Left kidney (tissue), 8 donors: ENCODE results near the gene GATA5. TPM values are rescaled to one million over a fixed set of nuclear protein-coding genes. Genes with fewer than 3 reads are reported as not detected.

Experiments used
- DNase-seq: peaks from one replicate; pipeline ENCODE4 v3.0.0-alpha.2; 2013
- long read RNA-seq, 8 donors: transcript quantifications; one replicate each; lab custom pipeline, GENCODE V29; 2026
- polyA plus RNA-seq: library from polyadenylated mRNA; unstranded; fragments of 120-200 nt; gene quantifications from one replicate; pipeline ENCODE4 v1.2.1, GENCODE V29; 2013; ENCODE audit not compliant: insufficient read length

GATA5 gene, protein sequence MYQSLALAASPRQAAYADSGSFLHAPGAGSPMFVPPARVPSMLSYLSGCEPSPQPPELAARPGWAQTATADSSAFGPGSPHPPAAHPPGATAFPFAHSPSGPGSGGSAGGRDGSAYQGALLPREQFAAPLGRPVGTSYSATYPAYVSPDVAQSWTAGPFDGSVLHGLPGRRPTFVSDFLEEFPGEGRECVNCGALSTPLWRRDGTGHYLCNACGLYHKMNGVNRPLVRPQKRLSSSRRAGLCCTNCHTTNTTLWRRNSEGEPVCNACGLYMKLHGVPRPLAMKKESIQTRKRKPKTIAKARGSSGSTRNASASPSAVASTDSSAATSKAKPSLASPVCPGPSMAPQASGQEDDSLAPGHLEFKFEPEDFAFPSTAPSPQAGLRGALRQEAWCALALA
- 6.9 TPM for polyA plus RNA-seq
- long read RNA-seq, donor 1, partial matches to known transcripts = 0 of 2 reads
- long read RNA-seq, donor 1, other reads (novel, unspliced or antisense) = 0 of 2 reads
- long read RNA-seq, donor 2, partial matches to known transcripts = 0 of 1 reads
- long read RNA-seq, donor 2, other reads (novel, unspliced or antisense) = 0 of 1 reads
- long read RNA-seq, donor 3, partial matches to known transcripts = 0 of 1 reads
- long read RNA-seq, donor 3, other reads (novel, unspliced or antisense) = 0 of 1 reads
- long read RNA-seq, donor 4 = 0 reads
- long read RNA-seq, donor 5, transcript GATA5-201 (7 exons, 2,595 nt) = major isoform, 5 of 5 reads
- long read RNA-seq, donor 5, partial matches to known transcripts = 0 of 5 reads
- long read RNA-seq, donor 5, other reads (novel, unspliced or antisense) = 0 of 5 reads
- long read RNA-seq, donor 6, partial matches to known transcripts = 0 of 1 reads
- long read RNA-seq, donor 6, other reads (novel, unspliced or antisense) = 0 of 1 reads
- long read RNA-seq, donor 7, transcript GATA5-201 (7 exons, 2,595 nt) = major isoform, 5 of 5 reads
- long read RNA-seq, donor 7, partial matches to known transcripts = 0 of 5 reads
- long read RNA-seq, donor 7, other reads (novel, unspliced or antisense) = 0 of 5 reads
- long read RNA-seq, donor 8, partial matches to known transcripts = 0 of 1 reads
- long read RNA-seq, donor 8, other reads (novel, unspliced or antisense) = 0 of 1 reads

DNA sequence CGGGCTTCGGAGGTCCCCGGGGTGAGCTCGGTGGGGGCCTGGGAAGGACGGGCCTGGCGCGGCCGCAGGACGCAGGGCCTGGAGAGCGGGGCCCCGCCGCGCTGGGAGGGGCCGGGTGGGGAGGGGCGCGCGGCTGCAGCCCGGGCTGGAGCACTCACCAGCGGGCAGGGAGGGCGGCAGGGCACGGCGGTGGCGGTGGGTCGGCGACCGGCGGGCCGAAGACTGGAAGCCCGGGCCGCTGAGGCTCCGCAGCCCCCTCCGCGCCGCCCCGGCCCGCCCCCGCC, at the start of gene GATA5:
Gene GATA5 (minus strand): TSS at position 224 of the 284 bp plus-strand sequence. CDS start 474 bp downstream, outside the sequence.
- DNase-seq = no peak

DNA sequence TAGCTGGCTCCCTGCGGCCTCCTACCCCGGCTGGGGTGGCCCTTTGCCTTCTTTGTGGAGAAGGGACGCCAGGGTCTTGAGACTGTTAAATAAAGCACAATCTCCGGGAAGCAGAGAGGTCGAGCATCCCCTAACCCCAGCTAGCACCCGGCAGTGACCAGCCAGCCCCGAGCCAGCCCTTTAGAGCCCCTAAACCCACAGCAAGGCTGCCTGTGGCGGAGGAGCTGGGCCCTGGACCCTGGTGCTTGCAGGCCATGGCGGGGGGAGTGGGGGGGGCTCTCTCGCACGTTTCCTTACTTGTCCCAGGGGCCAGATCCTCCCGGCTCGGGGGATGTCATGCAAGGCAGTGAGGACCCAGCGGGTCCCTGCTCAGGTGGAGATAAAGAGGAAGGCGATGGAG, 49.2 kb upstream of the GATA5 start:
- DNase-seq = no peak

DNA sequence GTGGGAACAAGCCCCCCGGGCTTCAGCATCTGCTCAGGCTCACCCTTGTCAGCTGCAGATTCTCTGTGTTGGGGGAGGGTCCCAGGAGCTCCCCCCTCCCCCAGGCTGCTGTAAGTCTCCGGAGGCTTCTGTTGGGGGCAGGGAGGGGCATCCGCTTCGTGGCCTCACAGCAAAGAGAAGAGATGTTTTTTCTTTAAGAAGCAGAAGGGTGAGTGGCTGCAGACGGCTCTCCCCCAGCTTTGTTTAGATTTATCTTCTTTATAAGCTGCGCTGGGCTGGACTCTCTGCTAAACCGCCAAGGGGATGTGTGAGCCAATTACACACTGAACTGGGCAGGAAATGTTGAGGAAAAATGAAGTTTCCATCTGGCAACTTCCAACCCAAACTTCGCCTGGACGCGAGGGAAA, 48.7 kb upstream of the GATA5 start:
- DNase-seq = no peak

DNA sequence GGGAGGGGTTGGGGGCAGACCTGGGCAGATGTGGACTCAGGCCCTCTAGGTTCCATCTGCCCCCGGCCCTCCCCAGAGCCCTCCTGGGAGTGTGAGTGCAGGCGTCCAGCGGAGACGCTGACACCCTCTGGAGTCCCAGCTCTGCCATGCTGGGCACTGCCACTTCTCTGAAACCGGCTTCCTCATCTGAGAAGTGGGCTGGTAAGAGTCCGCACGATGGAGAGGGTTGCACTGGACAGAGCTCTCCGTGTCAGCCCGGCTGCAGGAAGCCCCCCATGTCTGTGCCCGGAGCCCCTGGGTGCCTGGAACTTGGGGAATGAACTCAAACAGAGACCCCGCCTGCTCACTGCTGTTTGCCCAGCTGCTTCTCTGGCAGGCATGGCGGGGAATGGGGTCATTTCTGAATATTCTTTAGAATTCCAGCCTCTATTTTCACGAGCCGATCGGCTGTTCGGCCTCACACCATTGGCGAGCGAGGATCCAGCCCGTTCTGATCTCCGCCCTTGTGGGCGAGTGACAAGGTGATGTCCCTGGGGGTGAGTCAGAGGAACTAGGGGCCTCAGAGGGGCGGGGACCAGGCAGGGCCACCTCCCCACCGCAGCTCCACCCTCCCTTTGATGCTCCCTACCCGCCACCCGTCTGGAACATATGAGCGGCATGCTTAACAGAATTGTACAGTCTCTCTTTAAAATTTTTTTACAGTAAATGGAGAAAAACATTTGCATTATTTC, 47.8 kb upstream of the GATA5 start:
- DNase-seq = no peak

DNA sequence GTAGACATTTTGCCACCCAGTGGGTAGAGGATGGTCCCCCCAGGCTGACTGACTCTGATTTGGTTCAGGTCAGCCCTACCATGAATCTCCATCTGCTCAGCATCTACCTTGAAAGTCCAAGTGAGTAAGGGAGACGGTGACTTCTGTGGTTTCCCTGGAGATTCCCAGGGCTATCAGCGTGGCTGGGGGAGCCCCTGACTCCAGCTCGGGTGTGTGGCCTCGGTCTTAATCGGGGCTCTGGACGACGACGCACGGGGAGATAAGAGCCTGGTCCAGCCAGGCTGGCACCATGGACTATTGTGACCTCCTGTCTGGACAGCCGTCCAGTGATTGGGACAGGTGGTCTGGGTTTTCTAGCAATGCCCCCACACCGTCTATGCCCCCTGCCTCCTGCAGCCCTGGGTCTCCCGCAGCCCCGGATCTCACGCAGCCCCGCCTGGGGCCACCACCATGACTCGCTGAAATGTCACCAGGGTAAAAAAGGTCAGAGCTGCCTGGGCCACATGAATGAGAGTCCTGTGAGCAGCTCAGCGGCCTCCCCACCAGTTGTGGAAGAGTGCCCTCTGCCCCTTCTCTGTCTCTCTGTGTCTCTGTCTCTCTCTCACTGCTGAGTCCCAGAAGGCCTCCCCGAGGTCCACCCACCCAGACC, 47.1 kb upstream of the GATA5 start:
- DNase-seq = no peak

DNA sequence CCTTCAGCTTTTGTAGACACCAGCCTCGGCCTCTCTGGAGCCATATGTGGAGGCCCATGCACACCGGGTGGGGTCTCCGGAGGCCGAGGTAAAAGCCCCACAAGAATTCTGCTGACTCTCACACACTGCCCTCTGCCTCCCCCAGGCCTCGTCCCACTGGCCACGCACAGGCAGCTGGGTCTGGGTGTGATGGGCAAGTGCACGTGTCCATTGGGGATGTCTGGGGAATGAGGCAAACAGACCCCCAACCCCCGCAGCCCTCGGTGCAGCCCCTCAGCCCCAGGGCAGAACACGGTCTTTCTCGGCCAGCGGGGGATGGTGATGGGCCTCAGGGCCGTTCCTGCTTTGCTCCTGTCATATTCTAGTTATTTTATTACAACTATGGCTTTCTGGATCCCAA, 44.0 kb upstream of the GATA5 start:
- DNase-seq = no peak

DNA sequence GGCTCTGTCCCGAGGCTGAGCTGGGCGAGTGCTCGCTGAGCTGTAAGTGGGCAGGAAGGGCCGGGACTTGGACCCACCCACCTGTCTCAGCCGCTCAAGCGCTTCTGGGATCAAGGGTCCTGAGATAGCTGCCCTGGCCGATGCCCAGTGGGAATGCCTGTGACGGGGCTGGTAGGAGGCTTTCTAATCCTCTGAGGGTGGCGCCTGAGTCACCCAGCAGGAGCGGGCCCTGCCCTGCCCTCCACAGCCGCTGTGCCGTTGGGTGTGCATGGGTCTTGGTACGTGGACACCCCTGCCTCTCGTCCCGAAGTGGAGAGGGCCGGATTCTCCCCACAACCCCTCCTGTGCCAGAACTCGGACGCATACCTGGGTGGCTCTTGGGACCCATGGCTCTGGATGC, 43.1 kb upstream of the GATA5 start:
- no peak for DNase-seq

DNA sequence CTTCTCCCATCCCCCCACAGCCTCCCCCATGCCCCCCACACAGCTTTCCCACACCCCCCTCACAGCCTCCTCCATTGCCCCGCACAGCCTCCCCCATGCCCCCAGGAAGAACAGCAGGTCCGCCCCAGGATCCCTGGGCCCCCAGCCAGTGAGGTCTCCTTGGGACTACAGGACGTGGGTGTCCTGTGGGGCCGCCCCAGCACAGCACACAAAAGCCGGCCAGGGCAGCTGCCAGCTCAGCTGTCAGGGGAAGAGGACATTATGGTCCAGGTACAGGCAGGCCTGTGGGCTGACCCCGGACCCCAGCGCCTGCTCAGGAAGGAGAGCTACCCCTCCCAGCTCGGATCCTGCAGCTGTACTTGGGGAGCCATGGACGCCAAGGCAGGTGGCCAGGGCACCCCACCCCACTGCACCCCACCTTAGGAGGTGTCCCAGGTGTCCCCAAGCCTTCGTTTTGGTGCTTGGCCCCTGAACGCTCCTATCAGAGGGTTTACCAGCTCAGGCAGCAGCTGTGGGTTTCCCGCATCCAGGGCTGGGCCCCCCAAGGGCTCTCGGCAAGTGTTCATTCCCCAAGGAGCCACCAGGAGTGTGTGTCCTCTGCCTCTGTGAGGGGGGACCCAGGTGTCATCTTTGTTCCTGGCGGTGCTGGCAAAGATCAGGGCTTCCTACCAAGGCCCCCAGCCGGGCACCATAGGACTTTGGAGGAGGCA, 42.3 kb upstream of the GATA5 start:
- no peak for DNase-seq

DNA sequence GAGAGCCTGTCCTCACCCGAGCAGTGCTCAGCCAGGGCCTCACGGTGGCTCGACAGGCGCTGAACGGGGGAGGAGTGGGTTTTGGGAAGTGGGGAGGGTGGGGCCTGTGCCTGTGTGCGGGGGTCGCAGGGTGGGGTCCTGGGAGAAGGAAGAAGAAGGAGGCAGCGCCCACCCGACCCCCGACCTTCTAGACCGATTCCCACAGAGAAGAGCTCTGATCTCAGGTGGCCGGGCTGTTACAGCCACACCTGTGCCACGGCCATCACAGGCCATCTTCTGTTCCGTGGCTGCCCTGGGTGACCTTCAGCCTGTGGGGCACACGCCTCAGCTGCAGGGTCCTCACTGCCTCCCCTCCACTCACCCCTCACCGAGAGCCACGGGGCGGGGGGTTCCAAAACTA, 41.4 kb upstream of the GATA5 start:
- DNase-seq = no peak

DNA sequence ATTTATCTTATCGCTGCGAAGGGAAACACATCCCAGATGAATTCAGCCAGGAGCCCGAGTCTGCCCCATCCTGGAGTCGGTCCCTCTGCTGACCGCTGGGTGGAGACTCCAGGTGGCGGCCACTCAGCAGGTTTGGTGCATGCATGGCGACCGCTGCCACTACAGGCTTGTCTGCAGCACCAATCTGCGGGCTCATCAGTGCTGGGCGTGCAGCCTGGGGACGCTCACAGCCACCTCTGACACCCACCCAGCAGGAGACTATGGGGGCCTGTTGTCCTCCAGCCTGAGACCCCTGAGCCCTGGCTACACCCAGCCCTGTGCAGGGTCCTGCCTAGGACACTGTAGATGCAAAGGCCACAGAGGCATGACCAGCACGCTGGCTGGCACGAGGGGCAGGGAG, 40.5 kb upstream of the GATA5 start:
- DNase-seq = no peak

DNA sequence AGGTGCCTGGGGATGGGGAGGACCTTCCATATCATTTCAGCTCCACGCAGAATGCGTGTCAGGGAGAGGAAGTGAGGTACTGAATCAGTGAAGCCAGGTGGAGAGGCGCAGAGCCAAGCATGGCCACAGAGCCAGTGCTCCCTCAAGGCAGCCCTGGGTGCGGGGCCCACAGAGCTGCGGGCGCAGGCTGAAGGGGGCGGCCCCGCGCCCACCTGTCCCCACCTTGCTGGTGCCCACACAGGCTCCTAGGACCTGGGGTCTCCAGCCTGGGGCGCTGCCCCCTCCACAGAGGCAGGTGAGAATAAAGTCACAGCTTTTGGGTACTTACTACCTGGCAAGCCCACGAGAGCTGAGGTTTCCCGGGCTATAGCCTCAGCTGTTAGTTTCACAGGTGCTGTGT, 40.0 kb upstream of the GATA5 start:
- DNase-seq = no peak

DNA sequence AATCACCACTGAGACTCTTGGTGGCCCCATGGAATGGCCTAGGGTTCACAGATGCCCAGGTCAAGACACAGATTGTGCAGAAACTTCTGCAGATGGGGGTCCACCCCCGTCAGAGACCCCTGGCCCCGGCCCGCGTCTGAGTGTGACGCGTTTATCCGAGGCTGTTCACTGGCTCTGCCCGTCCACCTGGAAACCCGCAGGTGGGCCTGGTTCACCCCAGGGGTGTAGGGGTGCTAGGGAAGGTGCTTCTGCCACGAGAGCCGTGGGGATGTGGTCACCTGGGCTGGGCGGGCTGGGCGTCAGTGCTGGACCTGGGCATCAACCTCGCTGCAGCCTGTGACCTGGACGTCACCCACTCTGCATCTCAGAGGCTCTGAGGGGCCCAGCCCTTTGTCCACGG, 39.5 kb upstream of the GATA5 start:
- DNase-seq = no peak

DNA sequence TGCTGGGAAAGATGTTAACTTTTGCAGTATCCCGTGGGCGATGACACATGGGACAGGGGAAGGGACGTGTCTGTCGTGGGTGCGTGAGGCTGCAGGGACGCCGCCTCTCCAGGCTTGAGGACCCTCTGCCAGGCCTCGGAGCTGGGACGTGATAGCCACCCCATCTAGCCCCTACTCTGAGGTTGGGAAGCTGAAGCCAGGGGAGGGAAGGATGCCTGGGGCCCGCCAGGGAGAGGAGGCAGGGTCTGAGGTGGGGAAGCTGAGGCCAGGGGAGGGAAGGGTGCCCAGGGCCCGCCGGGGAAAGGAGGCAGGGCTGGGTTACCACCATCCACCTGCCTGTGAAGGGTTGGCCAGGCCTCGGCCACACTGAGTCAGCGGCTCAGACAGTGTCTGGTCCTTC, 38.2 kb upstream of the GATA5 start:
- no peak for DNase-seq

DNA sequence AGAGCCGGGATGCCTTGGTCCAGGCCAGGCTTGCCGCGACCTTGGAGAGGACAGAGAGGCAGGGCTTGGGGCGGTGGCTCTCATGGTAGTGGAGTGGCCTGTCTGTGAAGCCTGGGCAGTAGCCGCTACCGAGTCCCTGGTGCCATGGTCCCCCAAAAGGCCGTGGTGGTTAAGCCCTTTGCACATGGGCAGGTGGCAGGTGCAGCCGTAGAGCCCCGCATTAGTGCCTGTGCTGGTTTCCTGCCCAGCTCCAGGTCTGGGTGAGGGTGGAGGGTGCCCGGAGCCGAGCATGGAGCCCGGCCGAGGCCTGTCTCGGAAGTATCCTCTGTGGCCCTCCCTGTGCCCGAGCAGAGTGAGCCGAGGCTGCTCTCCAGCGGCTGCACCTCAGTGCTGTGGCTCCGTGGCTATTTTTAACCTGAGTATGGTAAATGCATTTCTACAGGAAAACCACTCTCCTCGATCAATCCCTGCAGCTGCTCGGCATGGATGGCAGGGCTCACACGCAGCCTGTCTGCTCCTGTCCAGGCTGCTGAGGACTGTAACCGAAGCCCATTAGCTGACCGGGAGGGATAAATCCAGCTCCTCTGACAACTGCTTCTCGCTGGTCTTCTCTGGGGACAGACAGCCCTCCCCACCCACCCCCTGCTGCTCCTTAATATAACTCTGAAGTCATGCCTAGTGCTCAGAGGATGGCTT, 36.3 kb upstream of the GATA5 start:
- peak; percentile 38 for DNase-seq

DNA sequence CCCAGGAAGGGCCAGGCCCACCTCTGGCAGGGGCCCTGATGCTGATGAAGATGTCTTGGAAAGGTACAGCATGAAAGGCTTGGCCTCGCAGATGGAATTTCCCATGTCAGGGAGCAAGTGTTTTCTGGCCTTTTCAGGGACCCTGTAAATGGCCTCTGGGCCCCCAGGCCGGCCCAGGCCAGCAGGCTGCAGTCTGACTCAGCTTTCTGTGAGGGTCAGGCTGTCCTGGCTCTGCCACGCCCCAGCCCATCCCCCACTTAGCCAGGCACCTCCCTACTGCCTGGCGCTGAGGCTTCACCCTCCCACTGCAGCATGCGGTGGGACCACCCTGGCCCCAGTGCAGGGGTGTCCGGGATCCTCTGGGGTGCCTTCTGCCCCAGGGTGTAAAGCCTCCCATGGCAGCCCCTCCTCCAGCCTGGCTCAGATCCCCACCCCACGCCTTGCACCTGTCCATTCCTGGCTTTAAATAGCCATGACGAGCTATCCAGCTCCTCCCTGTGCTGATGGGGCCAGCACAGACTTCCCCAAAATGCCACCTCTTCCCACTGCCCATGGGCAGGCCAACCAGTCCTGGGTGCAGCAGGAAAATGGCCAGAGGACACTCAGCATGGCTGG, 35.6 kb upstream of the GATA5 start:
- DNase-seq = no peak

DNA sequence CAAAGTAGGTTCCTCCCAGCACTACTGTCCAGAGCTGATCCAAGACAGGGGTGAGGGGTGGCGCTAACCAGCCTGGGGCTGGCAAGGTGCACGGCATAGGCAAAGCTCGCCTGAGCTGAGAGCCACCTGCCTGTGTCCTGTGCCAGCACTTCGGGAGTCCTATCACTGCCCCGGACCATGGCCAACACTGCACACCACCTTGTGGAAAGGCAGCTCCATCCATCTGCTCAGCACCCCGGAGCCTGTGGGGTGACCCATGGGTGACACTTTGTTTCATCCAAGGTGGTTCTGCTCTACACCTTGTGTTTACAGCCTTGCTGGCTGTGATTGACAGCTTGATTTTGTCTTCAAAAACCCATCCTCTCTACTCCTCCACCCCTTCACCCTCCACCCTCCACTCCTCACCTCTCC, 32.9 kb upstream of the GATA5 start:
- no peak for DNase-seq

DNA sequence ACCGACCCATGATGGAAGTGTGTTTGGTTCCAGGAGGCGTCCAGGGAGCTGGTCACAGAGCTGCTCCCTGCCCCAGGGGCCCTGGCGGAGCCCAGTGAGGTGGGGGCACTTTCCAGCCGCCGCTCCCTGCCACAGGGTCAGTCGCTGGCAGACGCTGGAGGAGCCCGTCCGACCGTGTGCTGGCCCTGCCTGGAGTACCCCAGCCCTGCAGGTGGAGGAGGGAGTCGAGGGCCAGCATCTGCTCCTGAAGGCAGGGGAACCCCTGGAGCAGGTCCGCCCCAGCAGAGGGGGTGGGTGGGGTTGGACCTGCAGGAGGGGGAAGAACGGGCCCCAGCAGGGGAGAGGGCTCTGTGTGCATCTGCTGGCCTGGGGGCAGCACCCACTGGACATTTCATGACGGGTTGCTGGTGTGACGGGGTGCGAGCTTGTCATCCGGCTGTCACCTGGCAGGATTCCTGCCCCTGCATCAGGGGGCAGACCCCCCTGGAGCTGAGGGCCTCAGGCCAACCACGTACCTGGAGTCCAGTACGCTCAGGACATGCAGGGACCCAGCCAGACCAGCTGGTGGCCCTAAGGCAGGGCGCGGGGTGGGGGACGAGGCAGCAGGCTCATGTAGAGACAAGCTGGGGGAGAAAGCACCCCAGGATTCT, 32.3 kb upstream of the GATA5 start:
- no peak for DNase-seq

DNA sequence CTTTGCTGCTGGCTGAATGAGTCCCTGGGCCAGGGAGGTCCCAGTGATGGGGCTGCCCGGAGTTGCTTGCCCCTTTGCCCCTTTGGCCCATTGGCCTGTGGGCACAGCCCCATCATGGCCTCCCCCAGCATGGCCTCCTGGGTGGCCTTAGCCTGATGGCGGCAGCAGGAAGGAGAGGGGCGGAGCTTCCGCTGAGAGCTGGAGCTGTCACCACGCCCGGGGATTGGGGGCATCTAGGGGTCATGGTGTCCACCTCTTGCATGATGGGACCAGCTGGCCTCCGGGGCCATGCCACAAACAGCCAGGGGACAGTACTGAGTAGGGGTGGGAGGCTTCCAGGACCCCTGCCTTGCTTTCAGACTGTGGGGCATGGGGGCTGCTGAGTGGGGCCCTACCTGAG, 31.5 kb upstream of the GATA5 start:
- no peak for DNase-seq

DNA sequence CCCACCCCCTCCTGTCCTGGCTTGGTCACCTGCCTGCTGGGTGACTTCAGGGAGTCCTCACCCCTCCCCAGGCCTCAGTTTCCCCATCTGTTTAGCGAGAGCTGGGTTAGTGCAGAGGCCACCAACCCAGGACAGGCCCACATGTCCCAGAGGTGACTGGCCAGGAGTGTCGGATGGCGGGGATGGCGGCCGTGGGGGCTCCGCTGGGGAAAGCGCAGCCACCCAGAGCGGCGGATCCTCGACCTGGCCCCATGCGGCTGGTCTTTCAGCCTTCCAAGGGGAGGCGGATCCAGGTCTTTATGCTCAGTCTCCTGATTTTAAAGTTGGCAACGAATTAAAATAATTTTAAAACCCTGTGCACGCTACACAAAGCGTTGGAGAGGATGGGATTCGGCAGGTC, 31.0 kb upstream of the GATA5 start:
- no peak for DNase-seq

DNA sequence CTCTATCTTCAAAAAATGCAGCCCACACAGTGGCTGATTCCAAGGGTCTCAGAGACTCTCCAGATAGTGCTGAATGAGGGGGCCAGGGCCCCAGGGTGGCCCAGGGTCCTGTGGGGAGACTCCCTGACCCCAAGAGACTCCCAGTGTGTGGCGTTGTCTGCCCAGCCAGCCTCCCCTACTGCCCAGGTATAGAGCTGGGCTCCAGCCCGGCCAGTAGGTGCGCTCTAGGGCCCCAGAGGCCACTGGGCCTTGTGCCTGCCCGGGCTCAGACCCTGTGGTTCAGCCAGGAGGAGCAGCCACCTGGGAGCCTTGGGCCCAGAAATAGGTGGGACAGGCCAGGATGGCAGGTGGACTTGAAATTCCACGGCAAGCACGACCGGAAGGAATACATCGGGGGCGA, 30.3 kb upstream of the GATA5 start:
- no peak for DNase-seq
